DOHH2 (cell line): ENCODE measurements around the gene BHLHA15.

ENCODE experiments used
- H3F3A ChIP-seq: fragments of 200-600 bp; sonication (generic), shearing (Covaris generic); 2 replicates; pipeline ENCODE4 v1.6.0; 2016; ENCODE audit warnings: antibody characterized with exemption, mild to moderate bottlenecking; ENCODE audit not compliant: control insufficient read depth, insufficient read depth
- H3K27ac ChIP-seq: fragments of 200-600 bp; sonication (generic); 2 replicates; pipeline ENCODE4 v1.5.1; 2014; ENCODE audit warnings: low read depth, mild to moderate bottlenecking, low read length, moderate library complexity
- H3K27me3 ChIP-seq: fragments of 200-600 bp; sonication (generic); 2 replicates; pipeline ENCODE4 v1.6.1; 2014; ENCODE audit warnings: mild to moderate bottlenecking, low read length, mixed read lengths; ENCODE audit not compliant: control insufficient read depth
- H3K36me3 ChIP-seq: fragments of 200-600 bp; sonication (generic); 2 replicates; pipeline ENCODE4 v1.6.1; 2014; ENCODE audit warnings: mild to moderate bottlenecking, low read length, moderate library complexity, mixed read lengths; ENCODE audit not compliant: control insufficient read depth
- H3K4me1 ChIP-seq: fragments of 200-600 bp; sonication (generic); 2 replicates; pipeline ENCODE4 v1.6.1; 2014; ENCODE audit warnings: mild to moderate bottlenecking, low read length, mixed read lengths; ENCODE audit not compliant: control insufficient read depth
- H3K4me2 ChIP-seq: fragments of 200-600 bp; sonication (generic); 2 replicates; pipeline ENCODE4 v1.6.0; 2014; ENCODE audit warnings: mild to moderate bottlenecking, low read length, moderate library complexity
- H3K4me3 ChIP-seq: fragments of 200-600 bp; sonication (generic); 2 replicates; pipeline ENCODE4 v1.5.1; 2014; ENCODE audit warnings: mild to moderate bottlenecking, low read length, mixed read lengths
- H3K79me2 ChIP-seq: fragments of 200-600 bp; sonication (generic); 2 replicates; pipeline ENCODE4 v1.6.1; 2014; ENCODE audit warnings: mild to moderate bottlenecking, low read length, mixed read lengths; ENCODE audit not compliant: control insufficient read depth
- H3K9me2 ChIP-seq: fragments of 200-600 bp; sonication (generic); replicated peaks from 2 replicates; pipeline ENCODE4 v1.6.1; 2014; ENCODE audit warnings: mild to moderate bottlenecking, low read length, mixed read lengths; ENCODE audit not compliant: control insufficient read depth
- H3K9me3 ChIP-seq: fragments of 200-600 bp; sonication (generic); 2 replicates; pipeline ENCODE4 v1.6.1; 2014; ENCODE audit warnings: antibody characterized with exemption, low read length, mixed read lengths; ENCODE audit not compliant: control insufficient read depth, insufficient read depth
- H4K20me1 ChIP-seq: fragments of 200-600 bp; sonication (generic); 2 replicates; pipeline ENCODE4 v1.6.0; 2014; ENCODE audit warnings: low read depth, mild to moderate bottlenecking, antibody characterized with exemption, low read length, moderate library complexity; ENCODE audit not compliant: control insufficient read depth, insufficient read depth
- CTCF ChIP-seq: fragments of 200-600 bp; sonication (generic); IDR thresholded peaks from one replicate; pipeline ENCODE4 v1.5.1; 2014; ENCODE audit warnings: antibody characterized with exemption, mild to moderate bottlenecking, low read depth, low read length; ENCODE audit not compliant: poor library complexity, severe bottlenecking
- EZH2phosphoT487 ChIP-seq: fragments of 200-600 bp; sonication (generic); IDR thresholded peaks from 2 replicates; pipeline ENCODE4 v1.6.1; 2017; ENCODE audit warnings: borderline replicate concordance, mild to moderate bottlenecking, antibody characterized with exemption, low read length, moderate library complexity, mixed read lengths

BHLHA15 gene

GRCh38 chr7:98241674-98242241, 30.5 kb downstream of the BHLHA15 start:
- peaks cover 13% of the 10 kb centered on the region for H4K20me1 ChIP-seq
- H3K27me3 ChIP-seq = no peaks in the 10 kb centered on the region
- no peaks in the 10 kb centered on the region for H3K36me3 ChIP-seq
- H3K27ac ChIP-seq = no peak overlapping the region
- no peaks in the 10 kb centered on the region for H3K79me2 ChIP-seq
- no peaks in the 10 kb centered on the region for H3F3A ChIP-seq
- H3K4me3 ChIP-seq = no peak overlapping the region
- H3K9me3 ChIP-seq = no peaks in the 10 kb centered on the region
- H3K4me1 ChIP-seq = peaks cover 3% of the 10 kb centered on the region; the same call in 1 of the 2 replicates
- H3K9me2 ChIP-seq = no peaks in the 10 kb centered on the region
- TF ChIP-seq CTCF (no peak), EZH2phosphoT487 (no peak)
- no peak overlapping the region for H3K4me2 ChIP-seq

- no peaks in the 10 kb centered on the region for H3K27me3 ChIP-seq
- H3K9me2 ChIP-seq = no peaks in the 10 kb centered on the region
- H3K4me2 ChIP-seq = no peak overlapping the region
- H4K20me1 ChIP-seq = peaks cover 13% of the 10 kb centered on the region
- H3F3A ChIP-seq = no peaks in the 10 kb centered on the region
- H3K36me3 ChIP-seq = no peaks in the 10 kb centered on the region
- no peaks in the 10 kb centered on the region for H3K79me2 ChIP-seq
- no peak overlapping the region for H3K4me3 ChIP-seq
- no peaks in the 10 kb centered on the region for H3K9me3 ChIP-seq
- peaks cover 3% of the 10 kb centered on the region; the same call in 1 of the 2 replicates for H3K4me1 ChIP-seq
- no peak overlapping the region for H3K27ac ChIP-seq
- no peak for TF ChIP-seq CTCF
- no peak for TF ChIP-seq EZH2phosphoT487
Measured at GRCh38 chr7:98242342-98242741, 31.1 kb downstream of the BHLHA15 start.

- no peaks in the 10 kb centered on the region for H3K9me2 ChIP-seq
- TF ChIP-seq CTCF = no peak
- TF ChIP-seq EZH2phosphoT487 = no peak
- no peaks in the 10 kb centered on the region for H3K79me2 ChIP-seq
- H3K27ac ChIP-seq = no peak overlapping the region
- H3K27me3 ChIP-seq = no peaks in the 10 kb centered on the region
- no peak overlapping the region for H3K4me2 ChIP-seq
- no peaks in the 10 kb centered on the region for H3F3A ChIP-seq
- no peaks in the 10 kb centered on the region for H3K9me3 ChIP-seq
- H3K36me3 ChIP-seq = no peaks in the 10 kb centered on the region
- H4K20me1 ChIP-seq = peaks cover 13% of the 10 kb centered on the region
- no peak overlapping the region for H3K4me3 ChIP-seq
- peaks cover 3% of the 10 kb centered on the region; the same call in 1 of the 2 replicates for H3K4me1 ChIP-seq
Measured at GRCh38 chr7:98242934-98243333, 31.7 kb downstream of the BHLHA15 start.

- H3K27me3 ChIP-seq = no peaks in the 10 kb centered on the region
- no peaks in the 10 kb centered on the region for H3K9me3 ChIP-seq
- H3K79me2 ChIP-seq = peaks cover 1% of the 10 kb centered on the region; the same call in 1 of the 2 replicates
- peaks cover 17% of the 10 kb centered on the region for H3K4me1 ChIP-seq
- no peak overlapping the region for H3K4me2 ChIP-seq
- H3K27ac ChIP-seq = no peak overlapping the region
- peaks cover under 1% of the 10 kb centered on the region; the same call in 1 of the 2 replicates for H3K36me3 ChIP-seq
- peaks cover 9% of the 10 kb centered on the region; the same call in 1 of the 2 replicates for H4K20me1 ChIP-seq
- TF ChIP-seq CTCF (no peak), EZH2phosphoT487 (no peak)
- H3K9me2 ChIP-seq = no peaks in the 10 kb centered on the region
- no peak overlapping the region for H3K4me3 ChIP-seq
- peaks cover 2% of the 10 kb centered on the region; the same call in 1 of the 2 replicates for H3F3A ChIP-seq
Measured at GRCh38 chr7:98244871-98245270, 33.6 kb downstream of the BHLHA15 start.
